Uterus (tissue), 2 donors: ENCODE measurements around the gene ADAMTSL2.

Experiments used
- CTCF ChIP-seq, 4 experiments: fragments of 200-600 bp in 2 of 4; fragments of 450-650 bp in 2 of 4; sonication (generic) in 2 of 4; IDR thresholded peaks; one replicate each; pipeline ENCODE4 v1.5.1; 2016 to 2019; ENCODE audit warnings: antibody characterized with exemption in 4 of 4, mild to moderate bottlenecking in 2 of 4, moderate library complexity in 1 of 4
- POLR2A ChIP-seq, 2 donors: fragments of 450-650 bp; IDR thresholded peaks; one replicate each; pipeline ENCODE4 v1.6.1; 2016; ENCODE audit warnings: antibody characterized with exemption in 2 of 2, mild to moderate bottlenecking in 1 of 2, moderate library complexity in 1 of 2

DNA sequence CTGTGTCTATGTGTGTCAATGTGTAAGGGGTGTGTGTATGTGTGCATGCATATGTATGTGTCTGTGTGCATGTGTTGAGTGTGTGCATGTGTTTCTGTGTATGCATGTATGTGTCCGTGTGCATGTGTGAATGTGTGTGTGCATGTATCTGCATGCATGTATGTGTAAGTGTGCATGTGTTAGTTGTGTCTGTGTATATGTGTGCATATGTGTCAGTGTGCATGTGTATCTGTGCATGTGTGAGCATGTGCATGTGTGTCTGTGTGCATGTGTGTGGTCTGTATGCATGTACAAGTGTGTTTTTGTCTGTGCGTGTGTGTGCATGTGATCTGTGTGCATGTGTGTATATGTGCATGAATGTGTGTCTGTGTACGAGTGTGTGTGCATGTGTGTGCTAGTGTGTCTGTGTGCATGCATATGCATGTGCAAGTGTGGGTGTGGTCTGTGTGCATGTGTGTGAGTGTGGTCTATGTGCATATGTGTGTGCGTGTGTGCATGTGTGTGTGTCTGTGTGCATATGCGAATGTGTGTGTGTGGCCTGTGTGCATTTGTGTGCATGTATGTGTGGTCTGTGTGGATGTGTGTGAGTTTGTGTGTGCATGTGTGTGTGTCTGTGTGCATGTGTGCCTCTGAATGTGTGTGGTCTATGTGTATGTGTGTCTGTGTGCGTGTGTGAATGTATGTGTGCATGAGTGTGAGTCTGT lies 65.1 kb downstream of the ADAMTSL2 start:
- TF ChIP-seq CTCF (IDR thresholded peaks at IDR 0.05) (no peak), POLR2A (IDR thresholded peaks at IDR 0.05) (no peak)
